NB4 (cell line): ENCODE measurements around the gene RGS12.

ENCODE experiments used
- DNase-seq: peaks from one replicate; pipeline ENCODE4 v3.0.0; 2010; ENCODE audit warnings: low read depth
- H3K4me3 ChIP-seq: one replicate; pipeline ENCODE4 v1.5.1; 2011; ENCODE audit warnings: mild to moderate bottlenecking, low read depth, low read length, moderate library complexity
- MYC ChIP-seq: IDR thresholded peaks from 2 replicates; pipeline ENCODE4 v1.6.1; 2011; ENCODE audit warnings: low read depth, low read length
- POLR2A ChIP-seq: IDR thresholded peaks from 2 replicates; pipeline ENCODE4 v1.6.1; 2011; ENCODE audit warnings: mild to moderate bottlenecking; ENCODE audit not compliant: insufficient read length; ENCODE audit errors: extremely low read depth
- TF ChIP-seq, protein P1 (sequence below): IDR thresholded peaks from 2 replicates; pipeline ENCODE4 v1.6.1; 2011; ENCODE audit warnings: low read depth, low read length
- TF ChIP-seq, protein P2 (sequence below): IDR thresholded peaks from one replicate; pipeline ENCODE4 v1.5.1; 2012; ENCODE audit warnings: low read depth, low read length

The RGS12 gene

DNA sequence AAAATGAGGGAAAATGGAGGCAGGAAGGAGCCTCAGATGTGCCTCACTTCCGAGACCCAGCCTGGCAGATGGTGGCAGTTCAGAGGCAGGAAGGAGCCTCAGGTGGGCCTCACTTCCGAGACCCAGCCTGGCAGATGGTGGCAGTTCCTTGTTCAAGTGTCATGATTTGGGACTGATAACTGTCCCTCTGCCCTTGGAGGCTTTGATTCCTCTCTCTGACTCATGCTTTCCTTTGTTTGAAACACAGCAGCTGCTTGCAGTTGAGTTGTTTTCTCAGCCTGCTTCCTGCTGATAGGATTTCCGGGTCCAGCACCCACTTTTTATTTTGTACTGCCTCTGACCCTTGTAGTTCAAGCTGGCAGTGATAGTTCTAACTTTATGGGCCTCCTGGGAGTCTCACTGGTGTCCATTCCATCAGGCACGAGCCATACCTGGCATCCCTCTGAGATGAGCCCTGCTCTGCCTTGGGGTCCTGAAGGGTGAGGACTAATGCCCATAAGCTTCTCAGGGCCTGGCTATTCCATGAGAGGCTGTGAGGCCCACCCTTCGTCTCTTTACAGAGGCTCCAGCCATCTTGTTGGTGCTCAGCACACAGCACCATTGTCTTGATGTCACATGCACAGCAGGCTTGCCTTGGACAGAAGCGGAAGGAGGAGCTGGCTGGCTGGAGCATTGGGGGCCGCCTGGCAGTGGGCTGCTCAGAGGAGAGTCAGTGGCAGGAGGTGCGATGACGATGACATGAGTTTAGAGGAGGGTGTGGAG is 13.0 kb downstream of the RGS12 start:
- TF ChIP-seq, protein P1, sequence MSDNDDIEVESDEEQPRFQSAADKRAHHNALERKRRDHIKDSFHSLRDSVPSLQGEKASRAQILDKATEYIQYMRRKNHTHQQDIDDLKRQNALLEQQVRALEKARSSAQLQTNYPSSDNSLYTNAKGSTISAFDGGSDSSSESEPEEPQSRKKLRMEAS, result no peak
- no peak for TF ChIP-seq POLR2A
- TF ChIP-seq, protein P2, sequence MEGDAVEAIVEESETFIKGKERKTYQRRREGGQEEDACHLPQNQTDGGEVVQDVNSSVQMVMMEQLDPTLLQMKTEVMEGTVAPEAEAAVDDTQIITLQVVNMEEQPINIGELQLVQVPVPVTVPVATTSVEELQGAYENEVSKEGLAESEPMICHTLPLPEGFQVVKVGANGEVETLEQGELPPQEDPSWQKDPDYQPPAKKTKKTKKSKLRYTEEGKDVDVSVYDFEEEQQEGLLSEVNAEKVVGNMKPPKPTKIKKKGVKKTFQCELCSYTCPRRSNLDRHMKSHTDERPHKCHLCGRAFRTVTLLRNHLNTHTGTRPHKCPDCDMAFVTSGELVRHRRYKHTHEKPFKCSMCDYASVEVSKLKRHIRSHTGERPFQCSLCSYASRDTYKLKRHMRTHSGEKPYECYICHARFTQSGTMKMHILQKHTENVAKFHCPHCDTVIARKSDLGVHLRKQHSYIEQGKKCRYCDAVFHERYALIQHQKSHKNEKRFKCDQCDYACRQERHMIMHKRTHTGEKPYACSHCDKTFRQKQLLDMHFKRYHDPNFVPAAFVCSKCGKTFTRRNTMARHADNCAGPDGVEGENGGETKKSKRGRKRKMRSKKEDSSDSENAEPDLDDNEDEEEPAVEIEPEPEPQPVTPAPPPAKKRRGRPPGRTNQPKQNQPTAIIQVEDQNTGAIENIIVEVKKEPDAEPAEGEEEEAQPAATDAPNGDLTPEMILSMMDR, result no peak
- TF ChIP-seq MYC, result no peak; the same call in 1 of the 2 replicates
- peak; percentile 80 for DNase-seq
- H3K4me3 ChIP-seq, result no peak overlapping the region

DNA sequence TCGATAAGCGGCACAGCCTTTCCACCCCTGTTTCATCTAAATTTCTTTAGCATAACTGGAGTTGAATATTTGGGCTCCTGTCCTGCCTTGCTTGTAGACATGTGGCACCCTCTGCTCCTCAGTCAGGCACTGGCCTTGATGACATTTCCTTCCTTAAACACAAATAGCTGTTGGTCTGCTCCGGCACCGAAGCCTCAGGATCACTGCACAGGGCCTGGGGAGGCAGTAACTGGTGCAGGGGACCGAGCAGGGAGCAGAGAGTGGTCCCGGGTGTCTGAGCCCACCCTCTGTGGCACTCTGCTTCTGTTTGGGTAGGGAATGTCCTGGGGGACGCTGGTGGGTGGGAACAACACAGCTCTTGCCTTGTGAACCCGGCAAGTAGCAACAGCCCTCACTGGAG is 13.6 kb downstream of the RGS12 start:
- no peak overlapping the region for H3K4me3 ChIP-seq
- TF ChIP-seq MYC, result no peak
- TF ChIP-seq POLR2A, result no peak
- TF ChIP-seq, protein P2, result no peak
- no peak for DNase-seq

DNA sequence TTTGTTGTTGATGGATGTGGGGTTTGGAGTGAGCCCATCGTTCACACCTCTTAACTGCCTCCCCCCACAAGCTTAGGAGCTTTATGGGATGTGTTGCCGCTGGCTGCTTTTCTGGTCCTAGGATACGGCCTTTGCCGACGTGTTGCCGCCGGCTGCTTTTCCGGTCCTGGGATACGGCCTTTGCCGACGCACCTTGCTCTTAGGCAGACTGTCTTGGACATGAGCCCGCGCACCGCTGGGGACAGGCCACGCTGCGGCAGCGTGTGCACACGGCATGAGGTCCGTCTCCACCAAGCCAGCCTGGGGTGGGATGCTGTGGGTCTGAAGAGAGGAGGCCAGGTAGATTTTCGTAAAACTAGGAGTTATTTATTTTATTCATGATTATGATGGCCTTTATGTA is 14.2 kb downstream of the RGS12 start:
- TF ChIP-seq, protein P1, result no peak
- no peak for TF ChIP-seq POLR2A
- TF ChIP-seq, protein P2, result no peak
- TF ChIP-seq MYC, result no peak
- H3K4me3 ChIP-seq, result no peak overlapping the region
- DNase-seq, result no peak

DNA sequence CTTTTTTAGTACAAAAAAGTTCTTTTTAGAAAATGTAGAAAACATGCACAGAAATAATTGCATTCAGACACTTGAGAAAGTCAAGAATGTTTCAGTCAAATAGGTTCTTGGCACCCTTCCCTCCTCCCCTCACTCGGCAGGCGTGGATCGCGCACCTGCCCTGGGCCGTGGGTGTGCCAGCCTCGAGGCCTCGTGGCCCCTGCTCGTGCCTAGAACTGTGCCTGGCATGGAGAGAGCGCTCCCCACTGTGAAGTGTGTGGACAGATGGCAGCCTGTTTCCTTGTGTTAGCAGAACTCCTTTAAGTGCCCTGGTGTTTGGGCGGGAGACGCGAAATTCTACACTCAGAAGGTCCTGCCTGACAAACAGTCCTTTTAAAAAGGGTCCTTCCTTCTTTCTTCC is 14.7 kb downstream of the RGS12 start:
- no peak for DNase-seq
- TF ChIP-seq, protein P1, result no peak
- TF ChIP-seq, protein P2, result no peak
- TF ChIP-seq POLR2A (no peak), MYC (no peak)
- no peak overlapping the region for H3K4me3 ChIP-seq

DNA sequence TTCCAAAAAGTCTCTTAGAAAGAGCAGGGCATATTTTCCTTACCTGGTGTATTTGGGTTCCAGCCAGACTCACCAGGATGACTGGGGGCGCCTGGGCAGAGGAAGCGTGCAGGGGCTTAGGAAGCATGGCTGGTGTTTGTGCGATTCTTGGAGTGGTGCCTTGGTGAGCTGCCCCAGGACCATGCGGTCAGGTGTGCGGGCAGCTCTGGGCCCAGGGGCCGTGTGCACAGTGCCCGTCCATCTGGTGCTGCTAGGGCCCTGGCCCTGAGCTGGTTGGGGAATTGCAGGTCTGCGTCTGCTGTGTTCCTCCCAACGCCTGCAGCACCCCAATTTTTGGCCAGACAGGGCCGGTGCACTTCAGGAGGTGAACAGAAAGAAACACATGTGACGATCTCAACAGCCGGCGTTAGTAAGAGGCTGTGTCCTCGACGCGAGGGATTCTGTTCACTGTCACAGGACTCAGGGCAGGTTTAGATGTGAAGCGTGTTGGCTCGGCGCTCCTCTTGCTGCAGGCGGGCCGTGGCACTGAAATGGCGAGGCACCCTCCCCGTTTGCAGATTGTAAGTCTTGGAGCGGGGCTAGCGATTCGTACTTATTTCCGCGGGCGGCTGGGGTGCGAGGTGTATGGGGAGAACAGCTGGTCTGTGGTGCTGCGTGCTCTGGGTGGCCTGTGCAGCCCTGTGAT is 15.2 kb downstream of the RGS12 start:
- no peak for DNase-seq
- TF ChIP-seq, protein P1, result no peak
- TF ChIP-seq, protein P2, result no peak
- TF ChIP-seq MYC, result no peak
- no peak for TF ChIP-seq POLR2A
- no peak overlapping the region for H3K4me3 ChIP-seq
